ENCODE measurements around the gene KCNK5.

DNA sequence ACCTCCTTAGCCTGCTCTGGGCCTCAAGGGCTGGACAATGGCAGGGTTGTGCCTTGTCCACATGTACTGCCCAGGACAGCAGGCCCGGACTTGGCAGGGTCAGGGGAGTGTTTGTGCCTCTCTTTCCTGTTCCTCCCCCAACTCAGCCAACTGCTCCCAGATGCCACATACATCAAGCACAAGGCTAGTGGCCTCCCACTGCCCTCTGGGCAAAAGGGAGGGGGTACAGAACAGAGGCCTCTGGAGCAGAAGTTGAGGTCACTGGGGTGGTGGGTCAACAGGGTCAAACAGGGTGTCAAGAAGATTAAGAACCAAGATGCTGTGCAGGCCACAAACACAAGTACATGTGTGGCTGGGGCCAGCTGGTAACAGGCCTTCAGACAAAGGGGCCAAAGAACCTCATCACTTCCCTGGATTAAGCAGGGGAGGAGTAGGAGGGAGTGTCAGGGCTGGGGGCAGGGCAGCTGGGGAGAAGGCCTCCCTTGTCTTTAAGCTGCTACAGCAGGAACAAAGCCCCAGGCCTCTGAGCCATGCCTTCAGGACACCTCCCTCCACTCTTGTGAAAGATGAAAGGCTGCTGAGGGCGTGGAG lies 36.0 kb downstream of the KCNK5 start:
- TF ChIP-seq POLR2AphosphoS5 (IDR thresholded peaks at IDR 0.05; ENCODE audit: borderline replicate concordance, low read depth, low read length) (no peak), EZH2 (IDR thresholded peaks at IDR 0.05) (no peak)
